Uterus (tissue), 4 donors: ENCODE measurements around the gene MAN2B2. TPM values are rescaled to one million over a fixed set of nuclear protein-coding genes. Genes with fewer than 3 reads are reported as not detected.

Experiments
- DNase-seq, 2 donors: peaks; one replicate each; pipeline ENCODE4 v3.0.0-alpha.2; 2019 to 2020
- H3K27ac ChIP-seq, 2 donors: fragments of 200-600 bp; sonication (generic); 1 replicate in 1 of 2; 2 replicates in 1 of 2; pipeline ENCODE4 v1.5.1; 2016 to 2018
- H3K27me3 ChIP-seq, 2 donors: fragments of 200-600 bp; sonication (generic); one replicate each; pipeline ENCODE4 v1.5.1; 2018 to 2019; ENCODE audit warnings: control low read depth in 1 of 2
- H3K36me3 ChIP-seq, 2 donors: fragments of 200-600 bp; sonication (generic); one replicate each; pipeline ENCODE4 v1.5.1; 2019; ENCODE audit warnings: control low read depth in 1 of 2
- H3K4me1 ChIP-seq, 2 donors: fragments of 200-600 bp; sonication (generic); one replicate each; pipeline ENCODE4 v1.5.1; 2018 to 2019; ENCODE audit warnings: control low read depth in 1 of 2
- H3K4me3 ChIP-seq, 2 donors: fragments of 200-600 bp; sonication (generic); 1 replicate in 1 of 2; 2 replicates in 1 of 2; pipeline ENCODE4 v1.5.1; 2018 to 2019; ENCODE audit warnings: mild to moderate bottlenecking in 1 of 2
- H3K9me3 ChIP-seq, 2 donors: fragments of 200-600 bp; sonication (generic); one replicate each; pipeline ENCODE4 v1.5.1; 2019; ENCODE audit warnings: control low read depth in 1 of 2
- CTCF ChIP-seq, 4 experiments: fragments of 200-600 bp in 2 of 4; fragments of 450-650 bp in 2 of 4; sonication (generic) in 2 of 4; IDR thresholded peaks; one replicate each; pipeline ENCODE4 v1.5.1; 2016 to 2019; ENCODE audit warnings: antibody characterized with exemption in 4 of 4, mild to moderate bottlenecking in 2 of 4, moderate library complexity in 1 of 4
- POLR2A ChIP-seq, 2 donors: fragments of 450-650 bp; IDR thresholded peaks; one replicate each; pipeline ENCODE4 v1.6.1; 2016; ENCODE audit warnings: antibody characterized with exemption in 2 of 2, mild to moderate bottlenecking in 1 of 2, moderate library complexity in 1 of 2
- intact Hi-C: fragments of 100-400 bp; cut with DNase I; formaldehyde crosslinking; loops from one replicate; pipeline ENCODE4 v1.15.1; 2023; ENCODE audit warnings: low total_unique reads
- total RNA-seq, 4 donors: library from RNA; depleted of rRNA in 3 of 4; stranded (reverse); fragments of >200 nt in 3 of 4; gene quantifications; one replicate each; pipeline versions ENCODE4 v1.1.0 to v1.2.4, GENCODE V29; 2014 to 2023
- donor health status: DM: yes; HTN: yes; CAD: no.

Gene MAN2B2
- total RNA-seq, 4 donors from 2014 or later, result 14.8 to 30.8 (median 19.2) TPM

GRCh38 chr4:6538111-6538510, 36.9 kb upstream of the MAN2B2 start:
- Histone ChIP-seq H3K27ac (no peak overlapping the region), H3K9me3 (no peaks in the 10 kb centered on the region), H3K4me3 (no peak overlapping the region), H3K4me1 (no peaks in the 10 kb centered on the region), H3K27me3 (peaks cover 0 to 7% of the 10 kb centered on the region in 2 donors), H3K36me3 (no peaks in the 10 kb centered on the region)
- TF ChIP-seq POLR2A (IDR thresholded peaks at IDR 0.05), result no peak
- TF ChIP-seq CTCF (IDR thresholded peaks at IDR 0.05), result no peak
- no peak for DNase-seq
- intact Hi-C loops, result no loop called here

- TF ChIP-seq CTCF (IDR thresholded peaks at IDR 0.05) (no peak), POLR2A (IDR thresholded peaks at IDR 0.05) (no peak)
- Histone ChIP-seq H3K9me3 (no peaks in the 10 kb centered on the region), H3K4me3 (no peak overlapping the region), H3K27ac (no peak overlapping the region), H3K27me3 (peaks cover 0 to 7% of the 10 kb centered on the region in 2 donors), H3K4me1 (no peaks in the 10 kb centered on the region), H3K36me3 (no peaks in the 10 kb centered on the region)
- intact Hi-C loops, result no loop called here
- no peak for DNase-seq
Measured at GRCh38 chr4:6538575-6538974, 36.4 kb upstream of the MAN2B2 start.

GRCh38 chr4:6539009-6539764, 35.8 kb upstream of the MAN2B2 start:
- intact Hi-C loops, result no loop called here
- H3K27me3 ChIP-seq, result peaks cover 0 to 7% of the 10 kb centered on the region in 2 donors
- no peaks in the 10 kb centered on the region for H3K4me1 ChIP-seq
- H3K4me3 ChIP-seq, result no peak overlapping the region
- H3K9me3 ChIP-seq, result no peaks in the 10 kb centered on the region
- no peaks in the 10 kb centered on the region for H3K36me3 ChIP-seq
- no peak overlapping the region for H3K27ac ChIP-seq
- TF ChIP-seq CTCF (IDR thresholded peaks at IDR 0.05) (no peak), POLR2A (IDR thresholded peaks at IDR 0.05) (no peak)
- no peak for DNase-seq

DNA sequence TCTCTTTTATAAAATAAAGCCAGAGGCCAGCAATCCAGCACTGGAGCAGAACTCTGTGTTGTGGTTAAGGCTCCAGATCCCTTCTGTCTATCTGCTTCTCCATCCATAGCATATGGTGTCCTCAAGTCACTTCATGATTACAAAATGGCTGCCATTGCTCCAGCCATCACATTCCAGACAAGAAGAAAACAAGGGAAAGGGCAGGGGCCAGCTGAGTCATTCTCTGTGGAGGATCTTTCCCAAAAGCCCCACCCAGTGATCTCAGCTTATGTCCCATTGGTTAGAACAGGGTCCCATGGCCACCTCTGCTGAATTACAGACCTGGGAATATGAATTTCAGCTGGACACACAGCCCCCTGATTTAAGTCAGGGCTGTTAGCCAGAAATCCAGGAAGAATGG, 34.1 kb upstream of the MAN2B2 start:
- intact Hi-C loops, result loop anchor here (10.0 kb wide), 1 partner anchor 206 kb away; no protein-coding TSS in a partner anchor
- peaks cover 0 to 7% of the 10 kb centered on the region in 2 donors for H3K27me3 ChIP-seq
- no peak overlapping the region for H3K4me3 ChIP-seq
- H3K9me3 ChIP-seq, result no peaks in the 10 kb centered on the region
- no peaks in the 10 kb centered on the region for H3K4me1 ChIP-seq
- no peaks in the 10 kb centered on the region for H3K36me3 ChIP-seq
- no peak for DNase-seq
- TF ChIP-seq CTCF (IDR thresholded peaks at IDR 0.05) (no peak), POLR2A (IDR thresholded peaks at IDR 0.05) (no peak)
- no peak overlapping the region for H3K27ac ChIP-seq

GRCh38 chr4:6541789-6542188, 33.2 kb upstream of the MAN2B2 start:
- DNase-seq, result no peak
- intact Hi-C loops, result loop anchor here (10.0 kb wide), 1 partner anchor 207 kb away; no protein-coding TSS in a partner anchor
- Histone ChIP-seq H3K27me3 (peaks cover 0 to 7% of the 10 kb centered on the region in 2 donors), H3K4me1 (no peaks in the 10 kb centered on the region), H3K36me3 (no peaks in the 10 kb centered on the region), H3K9me3 (no peaks in the 10 kb centered on the region), H3K4me3 (no peak overlapping the region), H3K27ac (no peak overlapping the region)
- TF ChIP-seq POLR2A (IDR thresholded peaks at IDR 0.05) (no peak), CTCF (IDR thresholded peaks at IDR 0.05) (no peak)
